22Rv1 (cell line): ENCODE measurements around the gene RPRD1A.

ENCODE experiments used
- CTCF ChIP-seq: fragments of 450-650 bp; IDR thresholded peaks from 2 replicates; pipeline ENCODE4 v1.5.1; 2017; ENCODE audit warnings: mild to moderate bottlenecking
- ZFX ChIP-seq: fragments of 450-650 bp; IDR thresholded peaks from 2 replicates; pipeline ENCODE4 v1.6.1; 2017; ENCODE audit warnings: antibody characterized with exemption, borderline replicate concordance

GRCh38 chr18:36073676-36074075 lies 6.3 kb upstream of the RPRD1A start:
- no peak for TF ChIP-seq CTCF
- TF ChIP-seq ZFX: no peak
